CD4-positive, alpha-beta T cell treated with Interleukin-17A for 4 hours (primary cell): Measurements from ENCODE around the gene ZNFX1.
"Not testable (repeated sequence)": the region's sequence is repeated elsewhere in the genome, so short reads cannot be mapped to it uniquely, and the experiment has no call there.

ENCODE experiments used
- DNase-seq: peaks from one replicate; pipeline ENCODE4 v3.0.0-alpha.2; 2020; ENCODE audit warnings: mixed read lengths

The ZNFX1 gene

GRCh38 chr20:49203746-49204145 is 74.1 kb downstream of the ZNFX1 start:
- DNase-seq = no peak

- no peak for DNase-seq
These were observed 74.8 kb downstream of the ZNFX1 start for GRCh38 chr20:49203011-49203410.

- no peak for DNase-seq
These were observed 78.0 kb downstream of the ZNFX1 start for GRCh38 chr20:49199729-49200293.

GRCh38 chr20:49192944-49193518 is 84.8 kb downstream of the ZNFX1 start:
- not testable (repeated sequence) for DNase-seq
